GM10266 (cell line): ENCODE measurements around the gene MAST4.

Source experiments
- DNase-seq: peaks from one replicate; pipeline ENCODE4 v3.0.0; 2012; ENCODE audit errors: extremely low spot score
- TF ChIP-seq, protein P1 (sequence below): IDR thresholded peaks from 2 replicates; pipeline ENCODE4 v1.5.1; 2012; ENCODE audit warnings: mild to moderate bottlenecking, low read depth; ENCODE audit not compliant: control insufficient read depth, insufficient read depth; ENCODE audit errors: missing control alignments

MAST4 gene

DNA sequence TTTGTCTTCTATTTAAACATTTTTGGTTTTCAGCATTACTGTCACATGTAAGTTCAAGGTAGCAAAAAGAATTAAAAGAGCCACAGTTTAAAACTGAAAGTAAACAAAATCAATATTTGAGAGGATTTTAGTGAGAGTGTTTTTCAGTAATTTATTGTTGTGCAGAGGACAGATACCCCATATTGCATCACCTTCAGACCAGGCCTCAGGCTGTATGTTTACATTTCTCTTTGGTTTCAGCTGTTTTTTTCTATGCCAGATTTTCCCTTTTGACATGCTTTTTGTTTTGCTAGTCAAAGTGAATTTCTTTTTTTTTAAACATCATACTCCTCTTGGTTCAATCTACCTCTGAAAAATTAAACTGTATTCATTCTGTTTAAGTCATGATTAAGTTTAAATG lies 47.2 kb downstream of the MAST4 start:
- TF ChIP-seq, protein P1, sequence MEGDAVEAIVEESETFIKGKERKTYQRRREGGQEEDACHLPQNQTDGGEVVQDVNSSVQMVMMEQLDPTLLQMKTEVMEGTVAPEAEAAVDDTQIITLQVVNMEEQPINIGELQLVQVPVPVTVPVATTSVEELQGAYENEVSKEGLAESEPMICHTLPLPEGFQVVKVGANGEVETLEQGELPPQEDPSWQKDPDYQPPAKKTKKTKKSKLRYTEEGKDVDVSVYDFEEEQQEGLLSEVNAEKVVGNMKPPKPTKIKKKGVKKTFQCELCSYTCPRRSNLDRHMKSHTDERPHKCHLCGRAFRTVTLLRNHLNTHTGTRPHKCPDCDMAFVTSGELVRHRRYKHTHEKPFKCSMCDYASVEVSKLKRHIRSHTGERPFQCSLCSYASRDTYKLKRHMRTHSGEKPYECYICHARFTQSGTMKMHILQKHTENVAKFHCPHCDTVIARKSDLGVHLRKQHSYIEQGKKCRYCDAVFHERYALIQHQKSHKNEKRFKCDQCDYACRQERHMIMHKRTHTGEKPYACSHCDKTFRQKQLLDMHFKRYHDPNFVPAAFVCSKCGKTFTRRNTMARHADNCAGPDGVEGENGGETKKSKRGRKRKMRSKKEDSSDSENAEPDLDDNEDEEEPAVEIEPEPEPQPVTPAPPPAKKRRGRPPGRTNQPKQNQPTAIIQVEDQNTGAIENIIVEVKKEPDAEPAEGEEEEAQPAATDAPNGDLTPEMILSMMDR = no peak
- no peak for DNase-seq

DNA sequence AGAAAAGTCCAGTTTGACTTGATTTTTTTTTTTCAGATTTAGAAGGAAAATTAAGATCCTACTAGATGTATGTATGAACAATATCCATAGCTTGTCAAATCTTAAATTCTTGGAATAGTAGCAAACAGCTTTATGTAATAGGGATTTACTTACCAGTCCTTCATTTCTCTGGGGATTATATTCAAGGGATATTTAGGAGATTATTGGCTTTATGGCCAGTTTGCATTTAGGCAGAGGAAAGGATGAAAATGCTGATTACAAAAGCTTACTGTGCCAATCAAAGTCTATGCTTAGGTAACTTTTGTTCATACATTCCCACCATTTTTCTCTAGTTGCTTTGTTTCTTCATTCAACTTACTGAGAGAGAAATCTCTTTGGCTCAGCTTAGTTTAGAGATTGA lies 47.9 kb downstream of the MAST4 start:
- TF ChIP-seq, protein P1 = no peak
- DNase-seq = no peak

DNA sequence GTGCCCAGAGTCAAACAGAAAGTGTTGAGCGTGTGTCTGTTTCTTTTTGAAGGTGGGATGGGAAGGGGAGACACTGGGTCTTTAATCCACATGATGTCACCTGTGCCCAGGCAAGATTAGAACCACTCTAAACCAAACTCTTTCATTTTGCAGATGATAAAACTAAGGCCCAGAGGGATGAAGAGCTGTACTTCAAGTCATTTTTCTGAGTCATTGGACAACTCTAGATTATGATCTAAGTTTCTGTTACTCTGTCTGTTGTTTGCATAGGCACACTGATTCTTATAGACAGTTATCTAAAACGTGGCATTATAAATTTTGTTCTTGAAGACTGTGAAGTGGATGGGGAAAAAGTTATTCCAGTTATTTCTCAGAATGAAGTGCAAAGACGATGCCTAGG lies 48.8 kb downstream of the MAST4 start:
- TF ChIP-seq, protein P1 = no peak
- DNase-seq = no peak

DNA sequence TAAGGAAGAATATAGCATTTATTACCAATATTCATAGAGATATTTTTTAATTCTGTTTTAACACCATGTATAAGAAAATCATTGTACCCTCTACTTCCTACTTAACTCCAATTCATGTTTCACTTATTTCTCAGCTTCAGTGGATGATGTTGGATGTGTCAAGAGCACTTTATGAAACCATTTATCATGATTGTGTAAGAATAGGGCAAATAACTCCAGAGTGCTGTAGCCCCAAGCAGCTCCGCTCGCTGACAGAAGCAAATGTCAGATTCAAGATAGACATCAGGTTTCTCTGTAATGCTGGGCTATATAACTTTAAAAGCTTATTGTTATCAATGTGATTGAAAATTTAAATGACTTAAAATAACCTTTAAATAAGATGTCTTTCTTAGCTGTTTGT lies 50.4 kb downstream of the MAST4 start:
- TF ChIP-seq, protein P1 = no peak
- DNase-seq = no peak

DNA sequence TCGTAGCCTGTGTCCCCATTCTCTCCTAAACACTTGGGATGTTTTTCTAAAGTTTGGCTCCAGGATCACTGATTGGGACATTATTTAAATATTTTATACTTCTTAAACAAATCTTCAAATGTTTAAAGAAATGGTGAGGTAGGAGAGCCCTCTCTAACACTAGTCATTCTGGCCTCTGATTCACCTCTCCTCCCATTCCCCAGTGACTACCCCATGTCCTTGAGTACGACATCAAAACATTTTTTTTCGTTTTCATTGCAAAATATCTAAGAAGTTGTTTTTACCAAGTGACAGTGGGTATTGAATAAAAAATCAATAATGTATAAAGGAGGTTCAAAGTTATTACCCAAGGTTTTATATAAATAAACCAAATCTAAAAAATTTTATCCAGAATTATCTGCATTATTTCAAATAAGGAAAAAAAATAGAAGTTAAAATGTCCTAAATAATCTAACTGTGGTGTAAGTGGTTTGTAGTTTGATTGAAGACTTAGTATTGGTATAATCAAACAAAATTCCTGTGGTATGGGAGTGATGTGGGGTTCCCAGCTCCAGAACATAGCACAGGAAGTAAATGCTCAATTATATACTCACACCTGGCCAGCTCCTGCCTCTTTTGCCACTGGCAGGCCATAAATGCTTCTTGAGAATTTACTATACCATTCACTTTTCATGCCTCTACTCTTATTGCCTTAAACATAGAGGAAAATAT lies 51.1 kb downstream of the MAST4 start:
- no peak for DNase-seq
- TF ChIP-seq, protein P1 = no peak

DNA sequence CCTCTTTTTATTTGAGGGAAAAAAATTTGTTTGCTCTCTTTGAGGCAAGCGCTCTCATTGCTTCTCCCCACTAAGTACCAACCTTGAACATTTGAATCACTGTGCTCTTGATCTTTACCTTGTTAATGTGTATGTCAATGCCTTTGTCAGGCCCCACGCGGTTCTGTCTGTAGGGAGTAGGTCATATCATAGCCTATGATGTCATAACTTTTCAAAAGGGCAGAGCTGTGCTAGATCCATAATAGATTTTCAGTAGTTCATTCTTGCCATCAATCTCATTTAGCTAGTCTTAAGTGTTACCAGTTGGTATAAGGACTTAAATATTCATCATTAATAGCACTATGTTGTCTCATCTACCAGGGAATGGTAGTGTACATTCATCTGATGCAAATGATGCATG lies 56.6 kb downstream of the MAST4 start:
- TF ChIP-seq, protein P1 = no peak
- no peak for DNase-seq

DNA sequence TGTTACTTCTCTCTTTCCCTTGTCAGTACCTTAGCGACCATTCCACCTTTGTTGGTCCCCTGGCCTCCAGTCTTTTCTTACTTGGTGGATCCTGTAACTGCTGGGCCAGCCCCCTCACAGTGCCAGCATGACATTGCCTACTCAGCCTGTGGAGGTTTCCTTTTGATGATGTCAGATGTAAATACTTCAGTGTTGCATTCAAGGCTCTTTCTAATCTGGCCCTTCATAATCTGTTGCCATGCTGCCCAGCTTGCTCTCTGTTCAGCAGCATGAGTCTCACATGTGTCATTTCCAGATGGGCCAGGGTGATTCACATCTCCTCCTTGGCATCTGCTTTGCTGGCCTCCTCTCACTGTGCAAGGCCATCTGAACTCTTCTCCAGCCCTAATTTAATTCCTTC lies 57.1 kb downstream of the MAST4 start:
- TF ChIP-seq, protein P1 = no peak
- DNase-seq = no peak
